SU-DHL-6 (cell line): ENCODE data around the gene HOPX.

ENCODE experiments used
- EZH2phosphoT487 ChIP-seq: fragments of 200-600 bp; sonication (generic), shearing (Covaris generic); conservative IDR thresholded peaks from 2 replicates; pipeline ENCODE4 v1.6.1; 2018; ENCODE audit warnings: mild to moderate bottlenecking, antibody characterized with exemption, low read length, moderate library complexity, mixed read lengths
- TF ChIP-seq, protein P1 (sequence below): fragments of 200-600 bp; sonication (generic); IDR thresholded peaks from one replicate; pipeline ENCODE4 v1.5.1; 2017; ENCODE audit warnings: antibody characterized with exemption, mild to moderate bottlenecking, low read length, moderate library complexity; ENCODE audit not compliant: insufficient read depth, poor library complexity, severe bottlenecking

GRCh38 chr4:56646341-56646740 is 34.8 kb downstream of the HOPX start:
- TF ChIP-seq, protein P1, sequence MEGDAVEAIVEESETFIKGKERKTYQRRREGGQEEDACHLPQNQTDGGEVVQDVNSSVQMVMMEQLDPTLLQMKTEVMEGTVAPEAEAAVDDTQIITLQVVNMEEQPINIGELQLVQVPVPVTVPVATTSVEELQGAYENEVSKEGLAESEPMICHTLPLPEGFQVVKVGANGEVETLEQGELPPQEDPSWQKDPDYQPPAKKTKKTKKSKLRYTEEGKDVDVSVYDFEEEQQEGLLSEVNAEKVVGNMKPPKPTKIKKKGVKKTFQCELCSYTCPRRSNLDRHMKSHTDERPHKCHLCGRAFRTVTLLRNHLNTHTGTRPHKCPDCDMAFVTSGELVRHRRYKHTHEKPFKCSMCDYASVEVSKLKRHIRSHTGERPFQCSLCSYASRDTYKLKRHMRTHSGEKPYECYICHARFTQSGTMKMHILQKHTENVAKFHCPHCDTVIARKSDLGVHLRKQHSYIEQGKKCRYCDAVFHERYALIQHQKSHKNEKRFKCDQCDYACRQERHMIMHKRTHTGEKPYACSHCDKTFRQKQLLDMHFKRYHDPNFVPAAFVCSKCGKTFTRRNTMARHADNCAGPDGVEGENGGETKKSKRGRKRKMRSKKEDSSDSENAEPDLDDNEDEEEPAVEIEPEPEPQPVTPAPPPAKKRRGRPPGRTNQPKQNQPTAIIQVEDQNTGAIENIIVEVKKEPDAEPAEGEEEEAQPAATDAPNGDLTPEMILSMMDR, result no peak
- no peak for TF ChIP-seq EZH2phosphoT487
